HL-60 (cell line): ENCODE measurements around the gene TTI1.

Experiments
- DNase-seq, 2 experiments: peaks; one replicate each; pipeline ENCODE4 v3.0.0-alpha.2; 2010 to 2020; ENCODE audit warnings: low read depth in 1 of 2, low spot score in 1 of 2
- H3K27ac ChIP-seq: fragments of 250-450 bp; sonication (Bioruptor Pico); replicated peaks from 2 replicates; pipeline ENCODE4 v1.5.1; 2020; ENCODE audit warnings: mild to moderate bottlenecking, moderate library complexity
- H3K27me3 ChIP-seq: fragments of 250-450 bp; sonication (Bioruptor Pico); 2 replicates; pipeline ENCODE4 v1.5.1; 2021; ENCODE audit warnings: mild to moderate bottlenecking, moderate library complexity; ENCODE audit not compliant: insufficient read depth, poor library complexity, severe bottlenecking
- H3K4me3 ChIP-seq: replicated peaks from 2 replicates; pipeline ENCODE4 v1.5.1; 2011; ENCODE audit warnings: mild to moderate bottlenecking, control low read depth, low read length; ENCODE audit not compliant: insufficient read depth
- GABPA ChIP-seq: IDR thresholded peaks from 2 replicates; pipeline ENCODE4 v1.6.1; 2012; ENCODE audit warnings: low read depth
- POLR2AphosphoS5 ChIP-seq: IDR thresholded peaks from 2 replicates; pipeline ENCODE4 v1.6.1; 2012; ENCODE audit warnings: low read depth
- SPI1 ChIP-seq: IDR thresholded peaks from 2 replicates; pipeline ENCODE4 v1.6.1; 2012; ENCODE audit warnings: low read depth, mild to moderate bottlenecking, borderline replicate concordance
- TF ChIP-seq, protein P1 (sequence below): IDR thresholded peaks from one replicate; pipeline ENCODE4 v1.5.1; 2011; ENCODE audit warnings: low read length, control low read depth, inconsistent platforms; ENCODE audit not compliant: insufficient read depth
- TF ChIP-seq, protein P2 (sequence below): IDR thresholded peaks from 2 replicates; pipeline ENCODE4 v1.6.1; 2012; ENCODE audit warnings: low read depth; ENCODE audit not compliant: insufficient replicate concordance

Gene TTI1

DNA sequence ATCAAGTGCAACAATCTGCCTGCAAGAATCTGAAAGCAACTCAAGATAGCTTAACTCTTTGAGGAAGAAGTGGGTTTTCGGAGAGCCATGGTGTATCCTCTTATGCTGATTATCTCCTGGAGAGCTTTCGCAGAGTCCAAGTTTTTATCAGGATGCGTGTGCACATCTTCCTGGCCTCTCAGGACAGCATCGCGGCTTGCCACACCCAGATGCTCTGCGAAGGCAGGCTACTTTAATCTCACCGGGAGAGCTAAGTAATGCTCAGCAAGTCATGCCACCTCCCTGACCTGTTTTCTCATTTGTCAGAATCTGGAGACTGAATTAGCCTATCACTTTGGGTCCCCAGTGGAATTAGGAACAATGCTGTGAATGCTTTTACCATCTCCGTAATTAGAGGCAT, 52.9 kb downstream of the TTI1 start:
- no peaks in the 10 kb centered on the region for H3K27me3 ChIP-seq
- TF ChIP-seq SPI1: no peak
- TF ChIP-seq, protein P1, sequence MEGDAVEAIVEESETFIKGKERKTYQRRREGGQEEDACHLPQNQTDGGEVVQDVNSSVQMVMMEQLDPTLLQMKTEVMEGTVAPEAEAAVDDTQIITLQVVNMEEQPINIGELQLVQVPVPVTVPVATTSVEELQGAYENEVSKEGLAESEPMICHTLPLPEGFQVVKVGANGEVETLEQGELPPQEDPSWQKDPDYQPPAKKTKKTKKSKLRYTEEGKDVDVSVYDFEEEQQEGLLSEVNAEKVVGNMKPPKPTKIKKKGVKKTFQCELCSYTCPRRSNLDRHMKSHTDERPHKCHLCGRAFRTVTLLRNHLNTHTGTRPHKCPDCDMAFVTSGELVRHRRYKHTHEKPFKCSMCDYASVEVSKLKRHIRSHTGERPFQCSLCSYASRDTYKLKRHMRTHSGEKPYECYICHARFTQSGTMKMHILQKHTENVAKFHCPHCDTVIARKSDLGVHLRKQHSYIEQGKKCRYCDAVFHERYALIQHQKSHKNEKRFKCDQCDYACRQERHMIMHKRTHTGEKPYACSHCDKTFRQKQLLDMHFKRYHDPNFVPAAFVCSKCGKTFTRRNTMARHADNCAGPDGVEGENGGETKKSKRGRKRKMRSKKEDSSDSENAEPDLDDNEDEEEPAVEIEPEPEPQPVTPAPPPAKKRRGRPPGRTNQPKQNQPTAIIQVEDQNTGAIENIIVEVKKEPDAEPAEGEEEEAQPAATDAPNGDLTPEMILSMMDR: no peak
- no peak for TF ChIP-seq GABPA
- TF ChIP-seq, protein P2, sequence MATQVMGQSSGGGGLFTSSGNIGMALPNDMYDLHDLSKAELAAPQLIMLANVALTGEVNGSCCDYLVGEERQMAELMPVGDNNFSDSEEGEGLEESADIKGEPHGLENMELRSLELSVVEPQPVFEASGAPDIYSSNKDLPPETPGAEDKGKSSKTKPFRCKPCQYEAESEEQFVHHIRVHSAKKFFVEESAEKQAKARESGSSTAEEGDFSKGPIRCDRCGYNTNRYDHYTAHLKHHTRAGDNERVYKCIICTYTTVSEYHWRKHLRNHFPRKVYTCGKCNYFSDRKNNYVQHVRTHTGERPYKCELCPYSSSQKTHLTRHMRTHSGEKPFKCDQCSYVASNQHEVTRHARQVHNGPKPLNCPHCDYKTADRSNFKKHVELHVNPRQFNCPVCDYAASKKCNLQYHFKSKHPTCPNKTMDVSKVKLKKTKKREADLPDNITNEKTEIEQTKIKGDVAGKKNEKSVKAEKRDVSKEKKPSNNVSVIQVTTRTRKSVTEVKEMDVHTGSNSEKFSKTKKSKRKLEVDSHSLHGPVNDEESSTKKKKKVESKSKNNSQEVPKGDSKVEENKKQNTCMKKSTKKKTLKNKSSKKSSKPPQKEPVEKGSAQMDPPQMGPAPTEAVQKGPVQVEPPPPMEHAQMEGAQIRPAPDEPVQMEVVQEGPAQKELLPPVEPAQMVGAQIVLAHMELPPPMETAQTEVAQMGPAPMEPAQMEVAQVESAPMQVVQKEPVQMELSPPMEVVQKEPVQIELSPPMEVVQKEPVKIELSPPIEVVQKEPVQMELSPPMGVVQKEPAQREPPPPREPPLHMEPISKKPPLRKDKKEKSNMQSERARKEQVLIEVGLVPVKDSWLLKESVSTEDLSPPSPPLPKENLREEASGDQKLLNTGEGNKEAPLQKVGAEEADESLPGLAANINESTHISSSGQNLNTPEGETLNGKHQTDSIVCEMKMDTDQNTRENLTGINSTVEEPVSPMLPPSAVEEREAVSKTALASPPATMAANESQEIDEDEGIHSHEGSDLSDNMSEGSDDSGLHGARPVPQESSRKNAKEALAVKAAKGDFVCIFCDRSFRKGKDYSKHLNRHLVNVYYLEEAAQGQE: no peak
- no peak for TF ChIP-seq POLR2AphosphoS5
- DNase-seq: no peak
- no peak overlapping the region for H3K4me3 ChIP-seq
- no peak overlapping the region for H3K27ac ChIP-seq

DNA sequence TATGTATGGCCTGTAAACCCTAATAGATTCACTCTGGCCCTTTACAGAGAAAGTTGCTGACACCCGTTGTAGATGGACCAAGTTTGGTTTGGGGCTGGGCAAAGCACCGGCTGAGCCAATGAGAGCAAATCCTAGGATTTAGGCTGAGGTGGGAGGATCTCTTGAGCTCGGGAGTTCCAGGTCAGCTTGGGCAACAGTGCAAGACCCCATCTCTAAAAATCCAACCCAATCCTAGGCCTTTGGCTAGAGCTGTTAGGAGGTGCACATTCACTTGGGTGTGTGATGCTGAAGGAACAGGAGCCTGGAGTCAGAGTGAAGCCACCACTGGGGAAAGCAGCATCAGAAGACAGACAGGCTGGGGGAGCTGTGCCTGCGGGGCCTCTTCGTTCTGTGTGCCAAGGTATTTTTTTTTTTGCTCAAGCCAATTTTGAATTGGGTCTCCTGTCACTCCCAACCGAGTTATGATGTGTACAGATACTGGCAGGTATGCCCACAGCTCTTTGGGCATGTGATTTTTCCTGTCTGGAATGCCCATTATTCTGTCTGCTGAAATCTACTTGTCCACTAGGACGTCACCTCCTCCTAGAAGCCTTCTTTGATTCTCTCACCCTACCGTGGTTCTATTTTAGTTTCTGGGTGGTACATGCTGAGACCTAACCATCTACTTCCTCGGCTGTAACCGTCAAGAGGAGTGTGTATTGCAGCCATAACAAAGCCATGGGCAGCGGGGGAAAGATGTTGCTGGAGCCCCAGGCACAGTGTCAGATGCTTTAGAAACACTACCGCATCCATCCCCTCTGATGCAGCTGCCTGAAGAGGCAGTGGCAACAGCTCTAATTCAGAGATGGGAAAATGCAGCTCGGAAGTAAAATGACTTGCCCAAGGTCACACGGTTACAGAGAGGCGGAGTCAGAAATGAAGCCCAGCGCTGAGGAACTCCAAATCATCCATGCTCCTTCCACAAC, 54.0 kb downstream of the TTI1 start:
- H3K4me3 ChIP-seq: no peak overlapping the region
- H3K27me3 ChIP-seq: no peaks in the 10 kb centered on the region
- DNase-seq: no peak
- TF ChIP-seq, protein P2: no peak
- TF ChIP-seq SPI1: no peak
- no peak for TF ChIP-seq POLR2AphosphoS5
- TF ChIP-seq, protein P1: no peak
- TF ChIP-seq GABPA: no peak
- no peak overlapping the region for H3K27ac ChIP-seq

DNA sequence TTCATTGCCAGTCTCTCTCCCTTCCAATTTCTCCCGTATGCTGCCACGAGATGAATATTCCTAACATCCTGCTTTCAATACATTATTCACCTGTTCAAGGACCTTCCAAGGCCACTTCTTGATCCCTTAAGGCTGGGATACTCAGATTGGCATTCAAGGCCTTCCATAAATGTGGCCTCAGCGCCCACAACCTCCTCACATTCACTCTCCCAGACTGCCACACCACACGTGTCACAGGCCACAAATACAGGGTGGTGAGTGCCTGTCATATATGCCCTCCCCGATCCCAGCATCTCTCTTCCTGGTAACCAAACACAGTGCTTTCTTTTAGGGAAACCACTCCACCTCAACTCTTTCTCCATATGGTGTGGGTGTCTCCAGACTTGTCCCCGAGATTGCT, 55.5 kb downstream of the TTI1 start:
- Histone ChIP-seq H3K27ac (no peak overlapping the region), H3K27me3 (no peaks in the 10 kb centered on the region), H3K4me3 (no peak overlapping the region)
- no peak for DNase-seq
- TF ChIP-seq SPI1 (no peak), POLR2AphosphoS5 (no peak), GABPA (no peak)
- TF ChIP-seq, protein P1: no peak
- TF ChIP-seq, protein P2: no peak
